Chondrocyte (in vitro differentiated cells): Measurements from ENCODE around the gene BIVM. TPM values are rescaled to one million over a fixed set of nuclear protein-coding genes. Genes with fewer than 3 reads are reported as not detected.
A peak's percentile ranks its signal among the peaks of the same experiment; 100 is the strongest.

Experiments used
- DNase-seq: peaks from one replicate; pipeline ENCODE4 v3.0.0; 2021; ENCODE audit warnings: mixed read lengths, low spot score
- H3K27ac Mint-ChIP-seq: one replicate; pipeline ENCODE4 v1.8.0; 2021; ENCODE audit warnings: mild to moderate bottlenecking, moderate library complexity, mixed read lengths; ENCODE audit not compliant: unreplicated experiment
- H3K27me3 Mint-ChIP-seq: 2 replicates; pipeline ENCODE4 v1.8.0; 2021; ENCODE audit warnings: low read depth, mixed read lengths
- H3K36me3 Mint-ChIP-seq: 2 replicates; pipeline ENCODE4 v1.8.0; 2021; ENCODE audit warnings: low read depth, mixed read lengths
- H3K4me1 Mint-ChIP-seq: 2 replicates; pipeline ENCODE4 v1.8.0; 2021; ENCODE audit warnings: low read depth, mild to moderate bottlenecking, mixed read lengths
- H3K4me3 Mint-ChIP-seq: one replicate; pipeline ENCODE4 v1.8.0; 2021; ENCODE audit warnings: mild to moderate bottlenecking, moderate library complexity, mixed read lengths; ENCODE audit not compliant: unreplicated experiment
- H3K9me3 Mint-ChIP-seq: 2 replicates; pipeline ENCODE4 v1.8.0; 2021; ENCODE audit warnings: low read depth, mixed read lengths
- total RNA-seq: library from RNA; stranded (reverse); gene quantifications from 3 replicates; pipeline ENCODE4 v1.2.1, GENCODE V29; 2021
- TF ChIP-seq, protein P1 (sequence below): fragments of 200-600 bp; sonication (generic); IDR thresholded peaks from 2 replicates; pipeline ENCODE4 v1.5.0; 2021; ENCODE audit warnings: antibody characterized with exemption, mild to moderate bottlenecking, moderate library complexity

BIVM gene
- total RNA-seq, 1 donor from 2014 or later: 22.7 TPM

DNA sequence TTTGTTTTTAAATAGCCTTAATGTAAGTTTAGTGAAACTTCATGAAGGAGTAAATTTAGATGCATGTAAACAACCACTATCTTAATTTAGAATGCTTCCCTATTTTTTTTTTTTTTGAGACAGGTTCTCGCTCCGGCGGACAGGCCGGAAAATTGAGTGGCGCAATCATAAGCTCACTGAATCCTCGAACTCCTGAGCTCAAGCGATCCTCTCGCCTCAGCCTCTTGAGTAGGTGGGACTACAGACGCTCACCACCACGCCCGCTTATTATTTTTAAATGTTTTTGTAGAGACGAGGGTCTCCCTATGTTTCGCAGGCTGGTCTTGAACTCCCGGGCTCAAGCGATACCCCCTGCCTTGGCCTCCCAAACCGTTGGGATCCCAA is 26.9 kb upstream of the BIVM start:
- Mint-ChIP-seq H3K27ac (no peak overlapping the region), H3K27me3 (no peaks in the 10 kb centered on the region), H3K4me3 (peak overlapping the region; percentile 91), H3K9me3 (no peaks in the 10 kb centered on the region), H3K4me1 (peaks cover 35% of the 10 kb centered on the region), H3K36me3 (peaks cover 2% of the 10 kb centered on the region)
- DNase-seq: no peak
- TF ChIP-seq, protein P1, sequence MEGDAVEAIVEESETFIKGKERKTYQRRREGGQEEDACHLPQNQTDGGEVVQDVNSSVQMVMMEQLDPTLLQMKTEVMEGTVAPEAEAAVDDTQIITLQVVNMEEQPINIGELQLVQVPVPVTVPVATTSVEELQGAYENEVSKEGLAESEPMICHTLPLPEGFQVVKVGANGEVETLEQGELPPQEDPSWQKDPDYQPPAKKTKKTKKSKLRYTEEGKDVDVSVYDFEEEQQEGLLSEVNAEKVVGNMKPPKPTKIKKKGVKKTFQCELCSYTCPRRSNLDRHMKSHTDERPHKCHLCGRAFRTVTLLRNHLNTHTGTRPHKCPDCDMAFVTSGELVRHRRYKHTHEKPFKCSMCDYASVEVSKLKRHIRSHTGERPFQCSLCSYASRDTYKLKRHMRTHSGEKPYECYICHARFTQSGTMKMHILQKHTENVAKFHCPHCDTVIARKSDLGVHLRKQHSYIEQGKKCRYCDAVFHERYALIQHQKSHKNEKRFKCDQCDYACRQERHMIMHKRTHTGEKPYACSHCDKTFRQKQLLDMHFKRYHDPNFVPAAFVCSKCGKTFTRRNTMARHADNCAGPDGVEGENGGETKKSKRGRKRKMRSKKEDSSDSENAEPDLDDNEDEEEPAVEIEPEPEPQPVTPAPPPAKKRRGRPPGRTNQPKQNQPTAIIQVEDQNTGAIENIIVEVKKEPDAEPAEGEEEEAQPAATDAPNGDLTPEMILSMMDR: no peak

DNA sequence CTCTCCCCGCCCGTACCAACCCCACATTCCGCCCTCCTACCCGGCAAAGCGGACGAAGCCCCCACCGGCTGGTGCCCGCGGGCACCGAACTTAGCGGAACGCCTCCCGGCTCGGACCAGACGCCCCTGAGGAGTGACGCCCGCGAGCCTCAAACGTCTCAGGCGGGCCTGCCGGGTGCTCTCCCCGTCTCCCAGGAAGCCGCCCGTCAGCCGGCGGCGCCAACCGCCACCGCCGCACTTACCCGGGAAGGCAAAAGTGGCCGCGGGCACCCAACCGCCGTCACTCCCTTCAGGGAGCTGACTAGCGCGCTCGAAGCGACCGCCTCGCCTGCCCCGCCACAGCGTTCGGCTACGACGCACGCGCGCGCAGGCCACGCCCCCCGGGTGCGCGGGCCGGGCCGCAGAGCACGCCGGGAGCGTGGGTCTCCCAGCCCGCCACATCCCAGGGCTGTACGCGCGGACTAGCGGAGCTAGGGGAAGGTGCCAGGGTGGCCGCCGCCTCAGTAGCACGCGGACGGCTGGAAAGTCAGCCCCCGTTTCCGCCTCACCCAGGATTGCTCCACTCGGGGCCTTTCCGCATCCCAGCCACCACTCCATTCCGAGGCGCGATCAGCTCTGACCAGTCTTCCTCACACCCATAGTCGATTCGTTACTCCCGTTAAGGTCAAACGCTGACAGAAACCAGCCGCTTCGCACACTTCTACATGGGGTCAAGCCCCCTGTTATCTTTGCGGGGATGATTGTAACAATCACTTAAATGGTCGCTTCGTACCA is 25.3 kb upstream of the BIVM start, which contains the start of gene TEX30:
Gene TEX30 (minus strand): TSS at position 346 of the 773 bp plus-strand sequence. CDS start 3,760 bp downstream, outside the sequence.
- Mint-ChIP-seq H3K36me3 (no peaks in the 10 kb centered on the region), H3K4me1 (peaks cover 35% of the 10 kb centered on the region), H3K27me3 (no peaks in the 10 kb centered on the region), H3K27ac (peak within 1 kb of the TSS; percentile 89), H3K9me3 (no peaks in the 10 kb centered on the region), H3K4me3 (peak within 1 kb of the TSS; percentile 91)
- TF ChIP-seq, protein P1: peak; percentile 9
- DNase-seq: no peak

DNA sequence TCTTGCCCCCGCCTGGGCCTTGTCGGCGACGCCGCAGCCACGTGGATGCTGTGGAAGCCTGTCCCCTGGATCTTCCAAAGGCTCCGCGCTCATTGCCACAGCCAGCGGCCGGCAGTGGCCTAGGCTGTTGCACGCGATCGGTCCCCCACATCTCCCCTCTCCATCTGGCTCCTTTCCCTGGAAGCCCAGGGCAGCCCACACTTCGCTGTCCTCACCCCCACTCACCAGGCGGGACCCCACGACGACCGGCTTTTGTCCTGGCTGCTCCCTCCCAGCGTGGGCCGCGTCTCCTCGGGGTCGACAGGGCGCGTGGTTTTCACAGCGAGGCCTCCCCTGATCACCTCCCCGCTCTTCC is 24.7 kb upstream of the BIVM start:
- H3K36me3 Mint-ChIP-seq: no peaks in the 10 kb centered on the region
- no peaks in the 10 kb centered on the region for H3K27me3 Mint-ChIP-seq
- H3K4me3 Mint-ChIP-seq: peak overlapping the region; percentile 91
- H3K4me1 Mint-ChIP-seq: peaks cover 35% of the 10 kb centered on the region
- TF ChIP-seq, protein P1: no peak
- no peaks in the 10 kb centered on the region for H3K9me3 Mint-ChIP-seq
- DNase-seq: no peak
- H3K27ac Mint-ChIP-seq: peak overlapping the region; percentile 81

DNA sequence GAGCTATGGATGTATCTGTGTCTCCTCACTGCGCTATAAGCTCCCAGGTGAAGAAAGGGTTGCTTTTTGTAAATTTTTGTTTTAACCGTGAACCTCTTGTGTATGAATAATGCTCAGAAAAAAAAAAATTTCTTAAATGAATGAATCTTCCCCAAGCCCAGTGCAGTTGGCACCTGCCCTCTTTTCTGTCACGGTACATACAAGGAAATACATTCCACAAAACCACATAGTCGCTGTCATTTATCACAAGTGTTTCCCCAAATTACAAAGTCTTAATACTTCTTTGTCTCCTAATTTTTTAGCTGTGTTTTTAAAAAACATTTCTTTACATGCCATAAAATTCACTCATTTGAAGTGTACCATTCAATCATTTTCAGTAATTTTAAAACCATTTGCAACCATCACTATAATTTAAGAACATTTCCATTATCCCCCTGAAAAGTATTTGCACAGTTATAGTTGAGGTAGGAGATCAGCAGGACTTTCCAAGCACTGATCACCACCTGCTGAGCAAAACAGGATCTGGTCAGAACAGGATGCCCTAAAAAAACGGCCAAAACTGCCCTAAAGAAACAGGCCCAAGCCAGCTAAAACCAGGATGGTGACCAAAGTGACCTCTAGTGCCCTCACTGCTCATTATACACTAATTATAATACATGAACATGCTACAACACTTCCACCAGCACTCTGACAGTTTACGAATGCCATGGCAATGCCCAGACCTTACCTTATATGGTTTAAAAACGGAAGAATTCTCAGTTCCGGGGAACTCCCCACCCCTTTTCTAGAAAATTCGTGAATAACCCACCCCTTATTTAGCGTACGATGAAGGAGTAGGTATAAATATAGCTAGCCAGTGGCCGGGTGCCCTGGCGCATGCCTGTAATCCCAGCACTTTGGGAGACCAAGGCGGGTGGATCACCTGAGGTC is 24.1 kb upstream of the BIVM start:
- H3K27ac Mint-ChIP-seq: peak overlapping the region; percentile 63
- no peaks in the 10 kb centered on the region for H3K36me3 Mint-ChIP-seq

DNA sequence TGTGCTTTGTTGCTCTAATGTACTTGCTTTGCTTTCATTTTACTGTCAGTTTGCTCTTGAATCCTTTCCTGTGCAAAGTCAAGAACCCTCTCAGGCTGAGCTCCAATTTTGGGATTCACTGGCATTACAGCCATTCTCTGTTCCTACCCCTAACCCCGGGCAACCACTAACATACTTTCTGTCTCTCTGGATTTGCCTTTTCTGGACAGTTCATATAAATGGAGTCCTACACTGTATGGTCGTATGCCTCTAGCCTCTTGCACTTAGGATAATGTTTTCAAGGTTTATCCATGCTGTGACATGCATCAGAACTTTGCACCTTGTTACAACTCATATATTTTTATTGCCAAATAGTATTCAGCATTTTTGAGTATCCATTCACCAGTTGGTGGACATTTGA is 22.6 kb upstream of the BIVM start:
- no peak overlapping the region for H3K4me3 Mint-ChIP-seq
- H3K36me3 Mint-ChIP-seq: peaks cover 3% of the 10 kb centered on the region
- no peak for DNase-seq
- no peaks in the 10 kb centered on the region for H3K9me3 Mint-ChIP-seq
- peaks cover 22% of the 10 kb centered on the region for H3K4me1 Mint-ChIP-seq
- no peak overlapping the region for H3K27ac Mint-ChIP-seq
- TF ChIP-seq, protein P1: no peak
- no peaks in the 10 kb centered on the region for H3K27me3 Mint-ChIP-seq

More for the DNA sequence above, 24.1 kb upstream of the BIVM start:
- Mint-ChIP-seq H3K27me3 (no peaks in the 10 kb centered on the region), H3K4me3 (peak overlapping the region; percentile 91), H3K4me1 (peaks cover 34% of the 10 kb centered on the region), H3K9me3 (no peaks in the 10 kb centered on the region)
- TF ChIP-seq, protein P1: no peak
- DNase-seq: no peak
